ENCODE measurements around the gene PACSIN1. TPM values are rescaled to one million over a fixed set of nuclear protein-coding genes. Genes with fewer than 3 reads are reported as not detected.
A peak's percentile ranks its signal among the peaks of the same experiment; 100 is the strongest.

PACSIN1 gene
- total RNA-seq, result 10.8 TPM
- long read RNA-seq, full-length matches to known transcripts, result 5 of 14 reads
- long read RNA-seq, partial matches to known transcripts, result 9 of 14 reads
- long read RNA-seq, other reads (novel, unspliced or antisense), result 0 of 14 reads

GRCh38 chr6:34465531-34466241 is at the start of gene PACSIN1:
PACSIN1 (plus strand) TSS chr6:34466076; CDS start chr6:34526306, 60,230 bp downstream.
- ATAC-seq (peak; percentile 63), DNase-seq (ENCODE audit: missing footprints) (no peak)
- intact Hi-C loops (cut with DNase I), result no loop called here

GRCh38 chr6:34416877-34417371 is 49.0 kb upstream of the PACSIN1 start:
- no peak for ATAC-seq

GRCh38 chr6:34418367-34418766 is 47.5 kb upstream of the PACSIN1 start:
- intact Hi-C loops (cut with DNase I), result no loop called here
- no peak for DNase-seq (ENCODE audit: missing footprints)
- ATAC-seq, result no peak

More at GRCh38 chr6:34416877-34417371, 49.0 kb upstream of the PACSIN1 start:
- intact Hi-C loops (cut with DNase I), result no loop called here
- no peak for DNase-seq (ENCODE audit: missing footprints)

- DNase-seq (ENCODE audit: missing footprints), result no peak
- ATAC-seq, result no peak
- intact Hi-C loops (cut with DNase I), result no loop called here
These were observed 42.6 kb upstream of the PACSIN1 start for GRCh38 chr6:34423254-34423653.

GRCh38 chr6:34424200-34425131 is 41.4 kb upstream of the PACSIN1 start:
- DNase-seq (ENCODE audit: missing footprints), result no peak
- no peak for ATAC-seq
- intact Hi-C loops (cut with DNase I), result no loop called here

- ATAC-seq (no peak), DNase-seq (ENCODE audit: missing footprints) (no peak)
- intact Hi-C loops (cut with DNase I), result no loop called here
These were observed 40.8 kb upstream of the PACSIN1 start for GRCh38 chr6:34425132-34425497.

GRCh38 chr6:34425498-34426410 is 40.1 kb upstream of the PACSIN1 start, which contains the start of gene RPS10:
RPS10 (minus strand) TSS chr6:34426069; CDS start chr6:34425221, 848 bp downstream.
- DNase-seq (ENCODE audit: missing footprints), result peak; percentile 97
- intact Hi-C loops (cut with DNase I), result loop anchor here (1.0 kb wide), 1 partner anchor 30 kb away; no protein-coding TSS in a partner anchor

GRCh38 chr6:34435916-34436315 is 30.0 kb upstream of the PACSIN1 start:
- intact Hi-C loops (cut with DNase I), result no loop called here
- ATAC-seq (no peak), DNase-seq (ENCODE audit: missing footprints) (no peak)

More at GRCh38 chr6:34425498-34426410, 40.1 kb upstream of the PACSIN1 start, which contains the start of gene RPS10:
- peak; percentile 99 for ATAC-seq

GRCh38 chr6:34436803-34437643 is 28.9 kb upstream of the PACSIN1 start:
- intact Hi-C loops (cut with DNase I), result no loop called here
- ATAC-seq (no peak), DNase-seq (ENCODE audit: missing footprints) (no peak)

GRCh38 chr6:34437644-34437970 is 28.3 kb upstream of the PACSIN1 start:
- DNase-seq (ENCODE audit: missing footprints), result no peak
- no peak for ATAC-seq
- intact Hi-C loops (cut with DNase I), result no loop called here

GRCh38 chr6:34438705-34439104 is 27.2 kb upstream of the PACSIN1 start:
- ATAC-seq (no peak), DNase-seq (ENCODE audit: missing footprints) (no peak)
- intact Hi-C loops (cut with DNase I), result no loop called here

- ATAC-seq (no peak), DNase-seq (ENCODE audit: missing footprints) (no peak)
- intact Hi-C loops (cut with DNase I), result no loop called here
These were observed 26.4 kb upstream of the PACSIN1 start for GRCh38 chr6:34439442-34439841.

- intact Hi-C loops (cut with DNase I), result no loop called here
- ATAC-seq (no peak), DNase-seq (ENCODE audit: missing footprints) (no peak)
These were observed 24.4 kb upstream of the PACSIN1 start for GRCh38 chr6:34441526-34441925.

GRCh38 chr6:34445313-34445860 is 20.5 kb upstream of the PACSIN1 start:
- intact Hi-C loops (cut with DNase I), result no loop called here
- ATAC-seq (no peak), DNase-seq (ENCODE audit: missing footprints) (no peak)

GRCh38 chr6:34447386-34447785 is 18.5 kb upstream of the PACSIN1 start:
- ATAC-seq (no peak), DNase-seq (ENCODE audit: missing footprints) (no peak)
- intact Hi-C loops (cut with DNase I), result no loop called here

- ATAC-seq, result no peak
- no peak for DNase-seq (ENCODE audit: missing footprints)
- intact Hi-C loops (cut with DNase I), result no loop called here
These were observed 18.0 kb upstream of the PACSIN1 start for GRCh38 chr6:34447910-34448309.

- no peak for DNase-seq (ENCODE audit: missing footprints)
- intact Hi-C loops (cut with DNase I), result no loop called here
- no peak for ATAC-seq
These were observed 14.7 kb upstream of the PACSIN1 start for GRCh38 chr6:34451192-34451591.
